ENCODE measurements around the gene PLXND1.

Gene PLXND1

DNA sequence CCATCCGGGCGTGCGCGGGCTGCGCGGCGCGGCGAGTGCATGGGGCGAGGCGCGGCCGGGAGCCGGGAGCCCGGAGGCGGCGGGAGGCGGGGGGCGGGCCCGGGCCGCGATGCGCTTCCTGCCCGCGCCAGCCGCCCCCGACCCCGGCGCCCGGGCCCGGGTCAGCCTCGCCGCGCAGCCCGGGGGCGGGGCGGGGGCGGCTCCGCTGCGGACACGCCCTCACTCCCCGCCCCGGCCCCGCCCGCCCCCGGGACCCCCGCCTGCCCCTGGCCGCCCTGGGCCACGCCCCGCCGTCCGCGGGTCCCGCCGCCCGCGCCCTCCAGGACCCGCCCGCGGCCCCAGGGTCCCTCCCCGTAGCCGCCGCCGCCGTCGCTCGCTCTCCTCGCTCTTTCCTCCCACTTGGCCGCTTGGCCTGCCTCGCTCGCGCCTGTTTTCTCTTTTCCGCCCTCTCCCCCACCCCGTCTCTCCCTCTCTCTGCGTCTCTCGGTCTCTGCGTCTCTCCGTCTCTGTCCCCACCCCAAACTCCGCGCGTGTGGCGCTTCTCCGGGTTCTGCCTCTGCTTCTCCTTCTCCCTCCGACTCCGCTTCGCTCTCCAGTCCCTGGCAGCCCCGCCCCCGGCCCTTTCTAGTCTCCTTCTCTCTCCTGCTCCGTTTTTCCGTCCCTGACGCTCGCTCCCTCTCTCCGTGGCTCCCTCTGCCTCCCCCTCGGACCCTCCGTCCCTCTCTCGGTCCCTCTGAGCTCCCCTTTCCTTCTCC lies at the start of gene PLXND1:
Gene PLXND1, minus strand, starts transcription at position 41 of the 755 bp plus-strand sequence. Its CDS starts 37 bp downstream, at position 4.
- TF ChIP-seq EZH2 (IDR thresholded peaks at IDR 0.05) (no peak), POLR2AphosphoS5 (IDR thresholded peaks at IDR 0.05; ENCODE audit: borderline replicate concordance, low read depth, low read length) (peak; percentile 53; the same call in 1 of the 2 replicates)
- no peak for DNase-seq (ENCODE audit: low read depth, low spot score)
- Histone ChIP-seq H3K4me3 (peak within 1 kb of the TSS; percentile 96), H3K9me3 (ENCODE audit: low read depth, low read length) (no peaks in the 10 kb centered on the region), H3K27ac (peak within 1 kb of the TSS; percentile 75), H3K9ac (ENCODE audit: insufficient read length) (peak within 1 kb of the TSS; percentile 81), H3K36me3 (ENCODE audit: insufficient read depth, low read length) (no peaks in the 10 kb centered on the region)

GRCh38 chr3:129655291-129655700 lies 48.8 kb upstream of the PLXND1 start:
- peaks cover 4% of the 10 kb centered on the region; the same call in 1 of the 2 replicates for H3K36me3 ChIP-seq (ENCODE audit: insufficient read depth, low read length)
- TF ChIP-seq EZH2 (IDR thresholded peaks at IDR 0.05) (no peak), FOXP2 (optimal IDR thresholded peaks at IDR 0.05; ENCODE audit: control extremely low read depth, extremely low read length, insufficient read depth) (no peak), POLR2AphosphoS5 (IDR thresholded peaks at IDR 0.05; ENCODE audit: borderline replicate concordance, low read depth, low read length) (no peak)
- H3K9me3 ChIP-seq (ENCODE audit: low read depth, low read length): no peaks in the 10 kb centered on the region
- H3K9ac ChIP-seq (ENCODE audit: insufficient read length): no peak overlapping the region
- DNase-seq (ENCODE audit: low read depth, low spot score): no peak
- no peak overlapping the region for H3K27ac ChIP-seq
- no peak overlapping the region for H3K4me3 ChIP-seq

GRCh38 chr3:129654131-129654530 lies 47.7 kb upstream of the PLXND1 start:
- no peak for TF ChIP-seq EZH2 (IDR thresholded peaks at IDR 0.05)
- no peak for TF ChIP-seq POLR2AphosphoS5 (IDR thresholded peaks at IDR 0.05; ENCODE audit: borderline replicate concordance, low read depth, low read length)
- no peak for TF ChIP-seq FOXP2 (optimal IDR thresholded peaks at IDR 0.05; ENCODE audit: control extremely low read depth, extremely low read length, insufficient read depth)
- no peak for DNase-seq (ENCODE audit: low read depth, low spot score)

DNA sequence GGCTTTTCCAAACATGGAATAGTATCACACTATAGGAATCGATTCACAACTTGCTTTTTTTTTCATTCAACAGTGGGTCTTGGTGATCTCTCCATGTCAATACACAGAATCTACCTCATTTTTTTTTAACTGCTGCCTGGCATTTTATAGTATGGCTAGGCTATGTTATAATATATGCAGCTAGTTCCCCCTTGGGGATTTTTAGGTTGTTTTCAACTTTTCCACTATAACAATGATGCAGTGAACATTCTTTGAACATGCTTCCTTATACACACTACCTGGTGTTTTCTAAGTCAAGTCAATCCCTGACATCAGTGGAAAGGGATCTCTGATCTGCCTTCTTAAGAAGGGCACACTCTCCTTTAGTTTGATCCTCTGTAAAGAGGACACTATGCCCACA lies 46.5 kb upstream of the PLXND1 start:
- DNase-seq (ENCODE audit: low read depth, low spot score): no peak
- H3K4me3 ChIP-seq: peak overlapping the region; percentile 62; the same call in 1 of the 2 replicates
- TF ChIP-seq FOXP2 (optimal IDR thresholded peaks at IDR 0.05; ENCODE audit: control extremely low read depth, extremely low read length, insufficient read depth) (no peak), POLR2AphosphoS5 (IDR thresholded peaks at IDR 0.05; ENCODE audit: borderline replicate concordance, low read depth, low read length) (no peak), EZH2 (IDR thresholded peaks at IDR 0.05) (no peak)
- H3K36me3 ChIP-seq (ENCODE audit: insufficient read depth, low read length): peaks cover 4% of the 10 kb centered on the region; the same call in 1 of the 2 replicates
- H3K27ac ChIP-seq: peak overlapping the region; percentile 93
- H3K9ac ChIP-seq (ENCODE audit: insufficient read length): no peak overlapping the region
- no peaks in the 10 kb centered on the region for H3K9me3 ChIP-seq (ENCODE audit: low read depth, low read length)

More at GRCh38 chr3:129654131-129654530, 47.7 kb upstream of the PLXND1 start:
- Histone ChIP-seq H3K4me3 (no peak overlapping the region), H3K27ac (no peak overlapping the region), H3K9me3 (ENCODE audit: low read depth, low read length) (no peaks in the 10 kb centered on the region), H3K36me3 (ENCODE audit: insufficient read depth, low read length) (peaks cover 4% of the 10 kb centered on the region; the same call in 1 of the 2 replicates), H3K9ac (ENCODE audit: insufficient read length) (no peak overlapping the region)

DNA sequence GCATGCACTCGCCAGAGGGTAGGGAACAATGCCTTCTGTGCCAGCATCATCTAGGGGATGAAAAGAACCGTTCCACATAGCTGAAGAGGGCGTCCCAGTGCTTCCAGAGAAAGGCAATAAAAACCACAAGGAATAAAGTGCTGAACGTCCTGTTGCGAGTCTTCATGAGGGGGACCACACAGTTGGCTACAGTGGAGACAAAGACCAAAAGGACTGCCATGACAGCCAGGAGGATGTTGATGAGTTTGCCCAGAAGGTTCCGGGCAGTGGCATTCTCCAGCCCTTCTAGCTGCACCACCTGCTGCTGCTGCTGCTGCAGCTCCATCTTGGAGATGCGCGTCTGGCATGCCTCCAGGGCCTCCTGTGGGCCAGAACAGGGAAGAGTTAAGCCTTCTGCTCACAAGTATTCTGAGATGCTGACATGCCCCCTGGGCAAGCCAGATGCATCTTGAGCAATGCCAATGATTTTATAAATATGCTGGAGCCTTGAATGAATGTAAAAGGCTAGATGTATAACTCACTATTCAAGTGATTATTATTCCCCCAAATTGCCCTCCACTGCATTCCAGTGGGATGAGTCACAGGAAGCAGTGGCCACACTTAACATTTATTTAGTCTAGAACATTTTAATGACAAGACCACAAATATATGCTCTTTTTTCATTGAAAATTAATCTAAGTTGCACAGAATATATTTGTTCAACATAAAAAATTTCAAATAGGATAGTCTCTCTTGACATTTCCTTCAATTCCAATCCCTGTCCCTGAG lies 45.1 kb upstream of the PLXND1 start:
- peak; percentile 100 for DNase-seq (ENCODE audit: low read depth, low spot score)
- TF ChIP-seq FOXP2 (optimal IDR thresholded peaks at IDR 0.05; ENCODE audit: control extremely low read depth, extremely low read length, insufficient read depth) (peak; percentile 97), EZH2 (IDR thresholded peaks at IDR 0.05) (no peak)
- Histone ChIP-seq H3K9me3 (ENCODE audit: low read depth, low read length) (no peaks in the 10 kb centered on the region), H3K27ac (peak overlapping the region; percentile 93), H3K9ac (ENCODE audit: insufficient read length) (no peak overlapping the region), H3K4me3 (peak overlapping the region; percentile 62), H3K36me3 (ENCODE audit: insufficient read depth, low read length) (peaks cover 4% of the 10 kb centered on the region; the same call in 1 of the 2 replicates)

- DNase-seq (ENCODE audit: low read depth, low spot score): peak; percentile 83
- TF ChIP-seq FOXP2 (optimal IDR thresholded peaks at IDR 0.05; ENCODE audit: control extremely low read depth, extremely low read length, insufficient read depth) (no peak), POLR2AphosphoS5 (IDR thresholded peaks at IDR 0.05; ENCODE audit: borderline replicate concordance, low read depth, low read length) (no peak), EZH2 (IDR thresholded peaks at IDR 0.05) (no peak)
- no peaks in the 10 kb centered on the region for H3K9me3 ChIP-seq (ENCODE audit: low read depth, low read length)
- no peak overlapping the region for H3K4me3 ChIP-seq
- H3K27ac ChIP-seq: 0 out of 2 replicates have a peak overlapping the region, but pooled peaks have one; percentile 47
- H3K9ac ChIP-seq (ENCODE audit: insufficient read length): no peak overlapping the region
- peaks cover 4% of the 10 kb centered on the region; the same call in 1 of the 2 replicates for H3K36me3 ChIP-seq (ENCODE audit: insufficient read depth, low read length)
These were observed 43.9 kb upstream of the PLXND1 start for GRCh38 chr3:129650256-129650872.

DNA sequence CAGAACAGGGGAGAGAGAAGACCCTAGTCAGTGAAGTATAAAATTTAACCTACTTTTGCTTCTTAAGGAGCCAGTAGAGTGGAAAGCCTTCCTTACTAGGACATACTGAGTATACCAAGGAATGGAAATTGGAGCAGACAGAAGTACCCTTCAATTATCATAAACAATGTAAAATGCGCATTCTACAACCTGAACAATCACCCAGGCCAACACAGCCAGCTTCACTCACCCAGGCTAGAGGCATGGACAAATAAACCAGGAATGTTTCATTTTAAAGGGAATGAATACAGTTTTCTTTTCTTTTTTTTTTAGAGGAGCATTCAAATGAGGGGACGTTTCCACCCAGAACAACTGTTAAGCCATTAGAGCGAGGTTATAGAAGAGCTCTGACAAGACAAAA lies 41.9 kb upstream of the PLXND1 start:
- no peak overlapping the region for H3K9ac ChIP-seq (ENCODE audit: insufficient read length)
- H3K27ac ChIP-seq: no peak overlapping the region
- no peak overlapping the region for H3K4me3 ChIP-seq
- no peaks in the 10 kb centered on the region for H3K9me3 ChIP-seq (ENCODE audit: low read depth, low read length)
- DNase-seq (ENCODE audit: low read depth, low spot score): no peak
- TF ChIP-seq FOXP2 (optimal IDR thresholded peaks at IDR 0.05; ENCODE audit: control extremely low read depth, extremely low read length, insufficient read depth) (no peak), EZH2 (IDR thresholded peaks at IDR 0.05) (no peak)
- H3K36me3 ChIP-seq (ENCODE audit: insufficient read depth, low read length): no peaks in the 10 kb centered on the region; the same call in 1 of the 2 replicates

DNA sequence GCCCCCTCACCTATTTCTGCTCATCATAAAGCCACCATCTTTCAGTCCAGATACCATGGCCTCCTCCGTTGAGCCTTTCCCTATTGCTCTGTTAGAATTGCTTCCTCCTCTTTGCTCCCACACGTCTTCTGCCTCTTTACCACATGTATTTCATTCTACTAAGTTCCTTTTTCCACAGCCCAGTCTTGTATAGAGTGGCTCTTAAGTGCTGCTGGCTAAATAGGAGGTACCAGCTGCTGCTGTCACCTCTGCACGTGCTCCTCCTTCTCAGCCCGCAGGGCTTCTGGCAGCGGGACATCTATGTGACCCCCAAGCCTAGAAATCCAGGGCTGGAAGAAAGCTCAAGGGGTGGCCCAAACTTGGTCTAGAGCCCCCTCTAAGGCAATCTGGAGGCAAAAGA lies 38.8 kb upstream of the PLXND1 start:
- DNase-seq (ENCODE audit: low read depth, low spot score): no peak
- Histone ChIP-seq H3K9ac (ENCODE audit: insufficient read length) (no peak overlapping the region), H3K9me3 (ENCODE audit: low read depth, low read length) (no peaks in the 10 kb centered on the region), H3K27ac (no peak overlapping the region), H3K36me3 (ENCODE audit: insufficient read depth, low read length) (no peaks in the 10 kb centered on the region), H3K4me3 (no peak overlapping the region)
- TF ChIP-seq FOXP2 (optimal IDR thresholded peaks at IDR 0.05; ENCODE audit: control extremely low read depth, extremely low read length, insufficient read depth) (no peak), EZH2 (IDR thresholded peaks at IDR 0.05) (no peak), POLR2AphosphoS5 (IDR thresholded peaks at IDR 0.05; ENCODE audit: borderline replicate concordance, low read depth, low read length) (no peak)
